ENCODE data around the gene ZNF146. TPM values are rescaled to one million over a fixed set of nuclear protein-coding genes. Genes with fewer than 3 reads are reported as not detected.
"Not testable (repeated sequence)": the region's sequence is repeated elsewhere in the genome, so short reads cannot be mapped to it uniquely, and the experiment has no call there.

Gene ZNF146
- 89.4 TPM for total RNA-seq

GRCh38 chr19:36214386-36215275 lies at the start of gene ZNF146, which contains the start of gene ZNF565:
Gene ZNF146 (plus strand): TSS chr19:36215106. CDS start chr19:36236441, 21,335 bp downstream.
Gene ZNF565 (minus strand): TSS chr19:36214665. CDS start chr19:36201985, 12,680 bp downstream.
- peak; percentile 99 for DNase-seq

- peak; percentile 17 for DNase-seq
Observed at GRCh38 chr19:36169084-36169760, 45.7 kb upstream of the ZNF146 start.

GRCh38 chr19:36172852-36173251 lies 42.1 kb upstream of the ZNF146 start:
- DNase-seq = no peak

- not testable (repeated sequence) for DNase-seq
Observed at GRCh38 chr19:36173846-36174245, 41.1 kb upstream of the ZNF146 start.

GRCh38 chr19:36179077-36179476 lies 35.8 kb upstream of the ZNF146 start:
- not testable (repeated sequence) for DNase-seq

- no peak for DNase-seq
Observed at GRCh38 chr19:36182612-36183244, 32.2 kb upstream of the ZNF146 start.

GRCh38 chr19:36183245-36183628 lies 31.7 kb upstream of the ZNF146 start:
- DNase-seq = no peak

- DNase-seq = not testable (repeated sequence)
Observed at GRCh38 chr19:36186722-36187121, 28.2 kb upstream of the ZNF146 start.

GRCh38 chr19:36196249-36196648 lies 18.7 kb upstream of the ZNF146 start:
- no peak for DNase-seq

- no peak for DNase-seq
Observed at GRCh38 chr19:36198119-36198518, 16.8 kb upstream of the ZNF146 start.

- DNase-seq = no peak
Observed at GRCh38 chr19:36201684-36202083, 13.2 kb upstream of the ZNF146 start.

- no peak for DNase-seq
Observed at GRCh38 chr19:36203293-36203692, 11.6 kb upstream of the ZNF146 start.

GRCh38 chr19:36207605-36208252 lies 7.2 kb upstream of the ZNF146 start:
- DNase-seq = no peak

- no peak for DNase-seq
Observed at GRCh38 chr19:36209372-36209771, 5.5 kb upstream of the ZNF146 start.

- DNase-seq = no peak
Observed at GRCh38 chr19:36210497-36210896, 4.4 kb upstream of the ZNF146 start.

- DNase-seq = no peak
Observed at GRCh38 chr19:36212895-36213294, 2.0 kb upstream of the ZNF146 start.

- DNase-seq = peak; percentile 82
Observed at GRCh38 chr19:36215276-36216123, 594 bp downstream of the ZNF146 start.

- no peak for DNase-seq
Observed at GRCh38 chr19:36221474-36221873, 6.6 kb downstream of the ZNF146 start.

- DNase-seq = no peak
Observed at GRCh38 chr19:36222503-36222902, 7.6 kb downstream of the ZNF146 start.

GRCh38 chr19:36225219-36225892 lies 10.4 kb downstream of the ZNF146 start:
- no peak for DNase-seq

- not testable (repeated sequence) for DNase-seq
Observed at GRCh38 chr19:36233626-36234025, 18.7 kb downstream of the ZNF146 start.
